Mucosa of stomach (tissue), 1 donor: ENCODE measurements around the gene CDH20.

Experiments used
- H3K27me3 ChIP-seq: one replicate; pipeline ENCODE4 v1.7.0; 2013; ENCODE audit warnings: mild to moderate bottlenecking, low read length; ENCODE audit not compliant: control insufficient read depth, insufficient read depth
- H3K36me3 ChIP-seq: one replicate; pipeline ENCODE4 v1.7.0; 2013; ENCODE audit warnings: low read length; ENCODE audit not compliant: control insufficient read depth, insufficient read depth
- H3K4me1 ChIP-seq: one replicate; pipeline ENCODE4 v1.7.0; 2013; ENCODE audit warnings: mild to moderate bottlenecking, low read length; ENCODE audit not compliant: control insufficient read depth, insufficient read depth
- H3K4me3 ChIP-seq: one replicate; pipeline ENCODE4 v1.7.0; 2013; ENCODE audit warnings: low read length
- H3K9ac ChIP-seq: one replicate; pipeline ENCODE4 v1.7.0; 2013; ENCODE audit warnings: mild to moderate bottlenecking, low read length, moderate library complexity
- H3K9me3 ChIP-seq: one replicate; pipeline ENCODE4 v1.7.0; 2013; ENCODE audit warnings: mild to moderate bottlenecking, low read length, moderate library complexity; ENCODE audit not compliant: control insufficient read depth
- donor health status: Pancreatic carcinoma.

The CDH20 gene

GRCh38 chr18:61333271-61333745 lies at the start of gene CDH20:
Gene CDH20 (plus strand): TSS chr18:61333430.
- H3K9me3 ChIP-seq, result no peaks in the 10 kb centered on the region
- H3K27me3 ChIP-seq, result peaks cover 11% of the 10 kb centered on the region
- H3K4me3 ChIP-seq, result no peak within 1 kb of the TSS
- no peak within 1 kb of the TSS for H3K9ac ChIP-seq
- no peaks in the 10 kb centered on the region for H3K36me3 ChIP-seq
- H3K4me1 ChIP-seq, result no peaks in the 10 kb centered on the region

DNA sequence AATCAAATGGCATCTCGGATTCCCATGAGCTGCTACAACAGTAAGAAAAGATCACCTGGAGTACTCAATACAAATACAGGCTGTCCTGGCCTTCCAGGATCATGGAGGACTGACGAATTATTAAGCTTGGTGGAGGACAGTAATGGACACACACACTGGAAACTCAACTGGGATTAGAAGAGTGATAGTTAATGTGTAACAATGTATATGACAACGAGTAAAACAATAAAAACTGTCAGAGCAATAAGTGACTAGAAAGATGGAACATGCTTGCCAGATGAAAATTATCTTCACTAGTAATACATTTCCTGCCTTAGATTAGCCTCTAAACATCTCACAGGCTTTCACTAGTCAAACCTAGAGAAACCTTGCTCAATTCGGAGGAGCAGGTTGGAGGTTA lies 49.2 kb upstream of the CDH20 start:
- H3K4me3 ChIP-seq, result no peak overlapping the region
- no peaks in the 10 kb centered on the region for H3K9me3 ChIP-seq
- no peaks in the 10 kb centered on the region for H3K36me3 ChIP-seq
- no peaks in the 10 kb centered on the region for H3K27me3 ChIP-seq
- H3K4me1 ChIP-seq, result no peaks in the 10 kb centered on the region
- H3K9ac ChIP-seq, result no peak overlapping the region

DNA sequence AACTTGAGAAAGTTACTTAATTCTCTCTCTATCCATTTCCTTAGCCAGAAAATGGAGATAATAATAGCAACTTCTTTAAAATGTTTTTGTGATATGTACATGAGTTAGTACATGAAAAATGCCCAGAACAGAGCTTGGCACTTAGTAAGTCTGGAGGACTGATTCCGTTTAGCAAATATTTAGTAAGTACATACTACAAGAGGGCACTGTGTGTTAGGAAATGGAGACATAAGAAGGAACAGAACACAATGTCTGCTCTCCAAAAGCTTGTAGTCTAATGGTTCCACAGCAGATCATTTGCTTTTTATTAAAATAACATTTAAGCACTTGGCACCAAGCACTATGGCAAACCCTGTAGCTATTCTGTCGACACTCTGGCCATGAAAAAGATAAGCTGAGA lies 47.5 kb upstream of the CDH20 start:
- H3K9me3 ChIP-seq, result no peaks in the 10 kb centered on the region
- no peaks in the 10 kb centered on the region for H3K4me1 ChIP-seq
- no peak overlapping the region for H3K9ac ChIP-seq
- H3K27me3 ChIP-seq, result no peaks in the 10 kb centered on the region
- H3K36me3 ChIP-seq, result no peaks in the 10 kb centered on the region
- H3K4me3 ChIP-seq, result no peak overlapping the region

- Histone ChIP-seq H3K36me3 (no peaks in the 10 kb centered on the region), H3K4me1 (no peaks in the 10 kb centered on the region)
These were observed 46.4 kb upstream of the CDH20 start for GRCh38 chr18:61286867-61287266.

GRCh38 chr18:61290616-61291015 lies 42.6 kb upstream of the CDH20 start:
- no peaks in the 10 kb centered on the region for H3K27me3 ChIP-seq
- no peak overlapping the region for H3K4me3 ChIP-seq
- no peaks in the 10 kb centered on the region for H3K36me3 ChIP-seq
- no peaks in the 10 kb centered on the region for H3K9me3 ChIP-seq
- no peak overlapping the region for H3K9ac ChIP-seq
- H3K4me1 ChIP-seq, result no peaks in the 10 kb centered on the region

More at GRCh38 chr18:61286867-61287266, 46.4 kb upstream of the CDH20 start:
- Histone ChIP-seq H3K9ac (no peak overlapping the region), H3K9me3 (no peaks in the 10 kb centered on the region), H3K4me3 (no peak overlapping the region), H3K27me3 (no peaks in the 10 kb centered on the region)

DNA sequence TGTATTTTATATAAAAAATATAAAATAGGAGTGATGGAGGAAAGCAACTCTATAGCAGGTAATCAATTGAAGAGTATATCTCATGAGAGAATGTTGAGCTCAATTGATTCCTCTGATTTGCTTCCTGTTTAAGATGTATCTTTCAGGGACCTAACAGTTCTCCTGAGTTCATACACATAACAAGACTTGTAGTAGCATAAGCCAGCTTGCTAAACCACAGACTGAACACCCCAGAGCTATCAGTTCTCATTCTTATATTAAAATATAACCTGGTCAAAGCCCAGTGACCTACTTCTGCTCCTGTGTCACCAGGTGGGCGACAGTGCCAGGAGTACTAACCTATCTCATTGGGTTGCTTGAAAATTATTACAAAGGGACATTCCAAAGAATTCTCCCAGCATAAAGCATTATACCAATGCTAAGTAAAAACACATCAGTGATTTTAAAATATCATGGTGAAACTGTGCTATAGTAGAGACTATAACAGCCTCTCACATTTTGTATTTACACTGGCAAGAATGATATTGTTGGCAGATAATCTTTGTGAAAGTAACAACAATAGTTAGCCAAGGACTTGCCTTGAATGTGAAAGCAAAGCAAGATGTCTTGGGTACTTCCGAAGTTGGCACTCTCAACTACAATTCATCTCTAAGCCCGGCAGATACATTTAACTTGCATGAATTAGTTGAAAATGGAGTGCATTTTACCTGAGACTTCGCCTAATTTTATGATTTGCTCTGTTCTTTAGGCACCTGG lies 40.8 kb upstream of the CDH20 start:
- Histone ChIP-seq H3K9me3 (no peaks in the 10 kb centered on the region), H3K36me3 (no peaks in the 10 kb centered on the region), H3K9ac (no peak overlapping the region), H3K4me1 (no peaks in the 10 kb centered on the region), H3K4me3 (no peak overlapping the region), H3K27me3 (no peaks in the 10 kb centered on the region)

DNA sequence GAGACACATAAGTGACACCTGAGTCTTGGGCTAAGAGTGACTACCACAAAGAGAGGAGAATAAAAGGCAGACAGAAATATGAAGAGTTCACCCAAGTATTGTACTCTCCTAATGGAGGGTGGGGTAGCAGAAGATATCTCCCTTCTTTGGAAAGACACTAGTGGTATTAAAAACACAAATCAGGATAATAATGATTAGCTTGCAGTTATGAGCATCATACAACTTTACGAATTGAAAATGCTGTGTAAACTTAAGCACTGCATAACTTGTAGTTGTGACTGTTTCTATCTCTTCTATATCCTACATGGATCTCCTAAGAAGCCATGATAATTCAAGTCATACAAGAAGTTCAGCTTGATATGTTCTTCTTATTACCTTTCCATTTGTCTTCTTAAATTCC lies 38.1 kb upstream of the CDH20 start:
- no peaks in the 10 kb centered on the region for H3K36me3 ChIP-seq
- no peaks in the 10 kb centered on the region for H3K27me3 ChIP-seq
- H3K9me3 ChIP-seq, result no peaks in the 10 kb centered on the region
- no peaks in the 10 kb centered on the region for H3K4me1 ChIP-seq
- no peak overlapping the region for H3K4me3 ChIP-seq
- H3K9ac ChIP-seq, result no peak overlapping the region

DNA sequence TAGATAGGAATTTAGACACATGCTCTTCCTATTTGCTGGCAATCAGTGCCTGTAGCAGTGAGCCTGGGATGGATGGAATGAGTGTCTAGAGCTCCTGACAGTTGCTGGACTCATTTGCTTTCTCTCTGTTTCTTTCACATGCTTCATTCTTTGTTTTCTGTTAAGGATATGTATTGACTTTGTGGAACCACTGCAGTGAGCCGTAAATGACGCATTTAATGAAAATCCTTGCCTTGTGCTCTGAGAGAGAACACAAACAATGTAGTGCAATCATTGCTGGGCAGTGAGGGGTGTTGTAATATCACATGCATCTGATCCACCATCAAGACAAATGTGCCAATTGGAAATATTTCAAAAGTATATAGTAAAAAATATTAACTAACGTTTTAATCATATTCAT lies 25.2 kb upstream of the CDH20 start:
- Histone ChIP-seq H3K27me3 (no peaks in the 10 kb centered on the region), H3K9me3 (no peaks in the 10 kb centered on the region), H3K9ac (no peak overlapping the region), H3K4me1 (no peaks in the 10 kb centered on the region), H3K36me3 (no peaks in the 10 kb centered on the region), H3K4me3 (no peak overlapping the region)

- H3K4me1 ChIP-seq, result no peaks in the 10 kb centered on the region
- no peaks in the 10 kb centered on the region for H3K36me3 ChIP-seq
- no peak overlapping the region for H3K4me3 ChIP-seq
- H3K9me3 ChIP-seq, result no peaks in the 10 kb centered on the region
- H3K9ac ChIP-seq, result no peak overlapping the region
- H3K27me3 ChIP-seq, result no peaks in the 10 kb centered on the region
These were observed 24.3 kb upstream of the CDH20 start for GRCh38 chr18:61308795-61309393.

DNA sequence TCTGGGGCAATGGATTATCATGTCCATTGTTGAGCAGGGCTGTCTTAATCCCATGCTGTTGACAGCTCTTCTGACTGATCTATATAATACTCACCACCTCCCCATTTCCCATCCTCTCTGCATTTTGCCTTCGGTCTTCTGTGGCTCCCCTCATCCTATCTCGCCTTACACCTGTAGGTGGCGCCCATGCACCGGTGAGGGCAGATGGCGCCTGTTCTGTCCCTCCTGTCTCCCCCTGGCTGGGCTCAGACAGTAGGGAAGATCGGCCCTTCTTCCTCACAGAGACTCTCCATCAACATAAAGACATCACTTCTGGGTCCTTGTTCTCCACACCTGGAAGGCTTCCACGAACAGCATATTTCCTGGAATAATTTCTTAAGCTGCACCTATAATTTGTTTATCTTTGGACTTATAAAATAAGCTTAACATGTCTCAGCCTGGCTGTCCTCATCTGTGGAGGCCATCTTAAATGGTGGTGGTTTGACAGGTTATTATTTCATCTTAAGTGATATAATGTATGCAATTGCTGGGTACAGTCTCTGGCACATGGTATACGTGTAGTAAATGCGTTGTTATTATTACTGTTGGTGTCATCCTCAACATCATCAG lies 10.9 kb upstream of the CDH20 start:
- H3K4me1 ChIP-seq, result no peaks in the 10 kb centered on the region
- H3K27me3 ChIP-seq, result no peaks in the 10 kb centered on the region
- H3K9me3 ChIP-seq, result no peaks in the 10 kb centered on the region
- no peaks in the 10 kb centered on the region for H3K36me3 ChIP-seq
- H3K9ac ChIP-seq, result no peak overlapping the region
- no peak overlapping the region for H3K4me3 ChIP-seq

DNA sequence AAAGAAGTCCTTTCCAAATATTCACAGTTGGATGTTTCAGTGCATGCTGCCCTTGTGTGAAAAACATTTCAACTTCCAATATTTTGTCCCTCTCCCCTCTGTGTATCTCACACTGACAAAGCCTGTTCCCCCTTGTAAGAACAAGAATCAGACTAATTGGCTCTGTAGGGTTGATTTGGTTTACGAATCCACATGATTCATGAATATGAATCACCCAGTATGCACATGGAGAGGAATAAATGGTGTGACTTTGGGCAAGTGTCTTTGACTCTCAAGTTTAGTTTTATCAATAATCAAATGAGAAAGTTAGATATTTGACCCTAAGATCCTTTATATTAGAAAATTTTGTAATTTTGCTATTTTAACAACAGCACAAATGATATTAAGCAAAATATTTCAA lies 9.3 kb upstream of the CDH20 start:
- no peaks in the 10 kb centered on the region for H3K27me3 ChIP-seq
- no peaks in the 10 kb centered on the region for H3K4me1 ChIP-seq
- H3K36me3 ChIP-seq, result no peaks in the 10 kb centered on the region
- no peaks in the 10 kb centered on the region for H3K9me3 ChIP-seq
- no peak overlapping the region for H3K4me3 ChIP-seq
- no peak overlapping the region for H3K9ac ChIP-seq

DNA sequence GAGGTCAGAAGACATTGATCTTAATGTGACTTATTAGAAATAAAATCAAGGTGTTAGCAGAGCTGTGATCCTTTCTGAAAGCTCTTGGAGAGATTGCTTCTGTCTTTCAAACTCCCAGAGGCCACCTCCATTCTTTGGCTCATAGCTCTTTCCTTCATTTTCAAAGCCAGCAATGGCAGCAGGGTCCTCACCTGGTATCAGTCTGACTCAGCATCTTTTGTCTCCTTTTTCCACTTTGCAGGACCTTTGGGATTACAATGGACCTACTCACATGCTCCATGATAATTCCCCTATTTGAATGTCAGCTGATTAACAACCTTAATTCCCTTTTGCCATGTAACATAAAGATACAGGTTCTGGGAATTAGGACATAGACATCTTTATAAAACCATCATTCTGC lies 6.8 kb upstream of the CDH20 start:
- Histone ChIP-seq H3K9me3 (no peaks in the 10 kb centered on the region), H3K4me1 (no peaks in the 10 kb centered on the region), H3K9ac (no peak overlapping the region), H3K27me3 (no peaks in the 10 kb centered on the region), H3K36me3 (no peaks in the 10 kb centered on the region), H3K4me3 (no peak overlapping the region)
